GM23338 (cell line): ENCODE measurements around the gene LCN10.

ENCODE experiments used
- CREB1 ChIP-seq: fragments of 250-450 bp; sonication (Bioruptor Pico); IDR thresholded peaks from 2 replicates; pipeline ENCODE4 v1.5.0; 2020; ENCODE audit warnings: low read depth, mild to moderate bottlenecking, moderate library complexity
- EZH2 ChIP-seq: fragments of 200-600 bp; sonication (generic); IDR thresholded peaks from one replicate; pipeline ENCODE4 v1.8.0; 2017; ENCODE audit warnings: antibody characterized with exemption, mild to moderate bottlenecking, low read depth; ENCODE audit not compliant: unreplicated experiment
- EZH2phosphoT487 ChIP-seq: fragments of 200-600 bp; sonication (generic); IDR thresholded peaks from one replicate; pipeline ENCODE4 v1.8.1; 2018; ENCODE audit warnings: antibody characterized with exemption; ENCODE audit not compliant: unreplicated experiment
- NANOG ChIP-seq: IDR thresholded peaks from 2 replicates; pipeline ENCODE4 v1.6.1; 2016; ENCODE audit warnings: antibody characterized with exemption, borderline replicate concordance
- POLR2AphosphoS5 ChIP-seq: IDR thresholded peaks from 2 replicates; pipeline ENCODE4 v1.6.1; 2016; ENCODE audit warnings: antibody characterized with exemption, low read depth
- TF ChIP-seq, protein P1 (sequence below), 2 experiments: fragments of 200-600 bp in 1 of 2; sonication (generic) in 1 of 2; conservative IDR thresholded peaks; 2 replicates each; pipeline versions ENCODE4 v1.5.1 to v1.6.1; 2016 to 2017; ENCODE audit warnings: antibody characterized with exemption in 2 of 2, low read depth in 2 of 2, mild to moderate bottlenecking in 2 of 2, moderate library complexity in 1 of 2

DNA sequence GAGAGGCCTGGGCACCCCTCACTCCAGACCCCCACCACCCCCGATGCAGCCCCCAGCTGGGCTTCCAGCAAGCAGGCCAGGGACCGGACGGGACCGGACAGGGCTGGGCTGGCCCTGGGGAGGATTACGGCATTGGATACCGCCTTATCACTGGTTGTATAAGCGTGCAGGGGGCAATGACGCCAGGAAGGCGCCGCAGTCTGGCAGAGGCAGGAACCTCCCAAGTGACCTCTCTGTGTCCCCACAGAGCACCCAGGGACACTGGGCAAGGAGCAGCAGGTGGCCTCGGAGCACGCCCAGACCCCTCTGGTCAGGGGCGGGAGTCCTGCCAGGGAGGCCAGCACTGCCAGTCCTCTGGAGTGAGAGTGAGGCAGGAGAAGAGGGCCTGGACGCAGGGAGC lies 22.3 kb upstream of the LCN10 start:
- no peak for TF ChIP-seq EZH2
- TF ChIP-seq EZH2phosphoT487: no peak
- TF ChIP-seq, protein P1, sequence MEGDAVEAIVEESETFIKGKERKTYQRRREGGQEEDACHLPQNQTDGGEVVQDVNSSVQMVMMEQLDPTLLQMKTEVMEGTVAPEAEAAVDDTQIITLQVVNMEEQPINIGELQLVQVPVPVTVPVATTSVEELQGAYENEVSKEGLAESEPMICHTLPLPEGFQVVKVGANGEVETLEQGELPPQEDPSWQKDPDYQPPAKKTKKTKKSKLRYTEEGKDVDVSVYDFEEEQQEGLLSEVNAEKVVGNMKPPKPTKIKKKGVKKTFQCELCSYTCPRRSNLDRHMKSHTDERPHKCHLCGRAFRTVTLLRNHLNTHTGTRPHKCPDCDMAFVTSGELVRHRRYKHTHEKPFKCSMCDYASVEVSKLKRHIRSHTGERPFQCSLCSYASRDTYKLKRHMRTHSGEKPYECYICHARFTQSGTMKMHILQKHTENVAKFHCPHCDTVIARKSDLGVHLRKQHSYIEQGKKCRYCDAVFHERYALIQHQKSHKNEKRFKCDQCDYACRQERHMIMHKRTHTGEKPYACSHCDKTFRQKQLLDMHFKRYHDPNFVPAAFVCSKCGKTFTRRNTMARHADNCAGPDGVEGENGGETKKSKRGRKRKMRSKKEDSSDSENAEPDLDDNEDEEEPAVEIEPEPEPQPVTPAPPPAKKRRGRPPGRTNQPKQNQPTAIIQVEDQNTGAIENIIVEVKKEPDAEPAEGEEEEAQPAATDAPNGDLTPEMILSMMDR (conservative IDR thresholded peaks at IDR 0.05; ENCODE audit: low read depth in 2 of 2): no peak
- no peak for TF ChIP-seq NANOG
- TF ChIP-seq CREB1 (CRISPR knock-in tag): no peak
- no peak for TF ChIP-seq POLR2AphosphoS5
